T-cell (primary cell): ENCODE results near the gene TBX4. TPM values are rescaled to one million over a fixed set of nuclear protein-coding genes. Genes with fewer than 3 reads are reported as not detected.

Source experiments
- ATAC-seq, 4 experiments: fragments of 200-7000 bp in 3 of 4; fragments of 150-1000 bp in 1 of 4; cut with Tn5 transposase; replicated peaks in 1 of 4; 1 replicate in 3 of 4; 2 replicates in 1 of 4; pipeline ENCODE4 v1.10.0; 2021; ENCODE audit warnings: moderate library complexity in 3 of 4, mild to moderate bottlenecking in 2 of 4, moderate number of reproducible peaks in 1 of 4
- CTCF ChIA-PET, 2 donors: fragments of 300-600 bp; sonication (Branson Sonifier 250); formaldehyde crosslinking; loops; one replicate each; lab custom pipeline; 2022; ENCODE audit warnings: antibody characterized with exemption in 2 of 2; lab: Charles Lee
- POLR2A ChIA-PET, 2 donors: fragments of 300-600 bp; sonication (Branson Sonifier 250); formaldehyde crosslinking; loops; one replicate each; lab custom pipeline; 2022; ENCODE audit warnings: antibody characterized with exemption in 2 of 2; lab: Charles Lee
- DNase-seq, 35 experiments: peaks; one replicate each; pipeline versions ENCODE4 v3.0.0 to v3.0.0-alpha.2; 2013 to 2023
- H3K27ac ChIP-seq: one replicate; pipeline ENCODE4 v1.5.1; 2013; ENCODE audit warnings: low read length
- H3K27me3 ChIP-seq, 2 experiments: replicated peaks in 1 of 2; 1 replicate in 1 of 2; 2 replicates in 1 of 2; pipeline versions ENCODE4 v1.6.1 to v1.7.0; 2013; ENCODE audit warnings: low read length in 1 of 2, mixed read lengths in 1 of 2; ENCODE audit not compliant: control insufficient read depth in 2 of 2, insufficient read depth in 2 of 2; ENCODE audit errors: extremely low read depth in 1 of 2
- H3K36me3 ChIP-seq, 2 donors: 1 replicate in 1 of 2; 2 replicates in 1 of 2; pipeline versions ENCODE4 v1.6.1 to v1.7.0; 2013; ENCODE audit warnings: low read length in 1 of 2; ENCODE audit not compliant: control insufficient read depth in 2 of 2, insufficient read depth in 1 of 2; ENCODE audit errors: extremely low read depth in 1 of 2
- H3K4me1 ChIP-seq, 2 experiments: 1 replicate in 1 of 2; 2 replicates in 1 of 2; pipeline versions ENCODE4 v1.6.1 to v1.7.0; 2013; ENCODE audit warnings: low read length in 2 of 2, mixed read lengths in 1 of 2; ENCODE audit not compliant: insufficient read depth in 2 of 2, control insufficient read depth in 1 of 2; ENCODE audit errors: extremely low read depth in 1 of 2
- H3K4me3 ChIP-seq, 2 donors: 1 replicate in 1 of 2; 2 replicates in 1 of 2; pipeline versions ENCODE4 v1.5.1 to v1.7.0; 2013; ENCODE audit warnings: mild to moderate bottlenecking in 2 of 2, low read length in 1 of 2, moderate library complexity in 1 of 2; ENCODE audit not compliant: control insufficient read depth in 1 of 2; ENCODE audit errors: extremely low read depth in 1 of 2
- H3K9me3 ChIP-seq: 2 replicates; pipeline ENCODE4 v1.7.0; 2013
- H3K27ac Mint-ChIP-seq, 2 donors: one replicate each; pipeline ENCODE4 v1.8.0; 2020 to 2021; ENCODE audit warnings: mild to moderate bottlenecking in 2 of 2, mixed read lengths in 2 of 2
- H3K27me3 Mint-ChIP-seq, 2 donors: one replicate each; pipeline ENCODE4 v1.8.0; 2021 to 2022; ENCODE audit warnings: mixed read lengths in 2 of 2
- H3K36me3 Mint-ChIP-seq: one replicate; pipeline ENCODE4 v1.8.0; 2021; ENCODE audit warnings: mixed read lengths
- H3K4me1 Mint-ChIP-seq, 3 donors: one replicate each; pipeline ENCODE4 v1.8.0; 2020 to 2022; ENCODE audit warnings: mixed read lengths in 3 of 3, mild to moderate bottlenecking in 1 of 3
- H3K4me3 Mint-ChIP-seq, 3 donors: one replicate each; pipeline ENCODE4 v1.8.0; 2020 to 2022; ENCODE audit warnings: mild to moderate bottlenecking in 3 of 3, mixed read lengths in 3 of 3, moderate library complexity in 3 of 3
- H3K9me3 Mint-ChIP-seq, 3 donors: one replicate each; pipeline ENCODE4 v1.8.0; 2020 to 2022; ENCODE audit warnings: mixed read lengths in 3 of 3
- WGBS: methylation state at CpG from one replicate; pipeline ENCODE4 v1.1.5; 2013; ENCODE audit warnings: missing lambda C conversion rate; ENCODE audit not compliant: insufficient coverage; 5-methylcytosine and 5-hydroxymethylcytosine counted together
- total RNA-seq, 35 experiments: library from RNA in 6 of 35; stranded (reverse) in 6 of 35; fragments of 120-200 nt in 1 of 35; gene quantifications; one replicate each; pipeline versions ENCODE4 v1.2.1 to v1.2.4 and lab custom pipeline; 2013 to 2026

TBX4 gene
- total RNA-seq, 5 donors from 2014 or later (not counting 1 experiment from before 2014, with no cell fraction given): not detected

- Mint-ChIP-seq H3K27me3 (peaks cover 53 to 72% of the 10 kb centered on the region in 2 donors), H3K9me3 (no peaks in the 10 kb centered on the region), H3K36me3 (no peaks in the 10 kb centered on the region), H3K27ac (no peak overlapping the region), H3K4me3 (peak overlapping the region in 1 of 3 donors; percentile 68), H3K4me1 (peaks cover 21 to 33% (median 22%) of the 10 kb centered on the region in 3 donors)
- DNase-seq: no peak
- POLR2A ChIA-PET: no interaction called here
- Histone ChIP-seq H3K4me1 (peaks cover 10 to 15% of the 10 kb centered on the region in 2 experiments), H3K36me3 (no peaks in the 10 kb centered on the region), H3K27me3 (peaks cover 14 to 71% of the 10 kb centered on the region in 2 experiments), H3K27ac (no peak overlapping the region), H3K4me3 (no peak overlapping the region), H3K9me3 (no peaks in the 10 kb centered on the region)
- CTCF ChIA-PET: no interaction called here
- no peak for ATAC-seq
- 92% methylated on average over 5 of the region's 12 CpGs for WGBS
These were observed 11.3 kb downstream of the TBX4 start for GRCh38 chr17:61463316-61464129.

- ATAC-seq: no peak
- no peaks in the 10 kb centered on the region for H3K9me3 ChIP-seq
- no peak overlapping the region for H3K27ac ChIP-seq
- WGBS: 86% methylated on average over 20 of the region's 21 CpGs
- peaks cover 10 to 15% of the 10 kb centered on the region in 2 experiments for H3K4me1 ChIP-seq
- no peaks in the 10 kb centered on the region for H3K36me3 ChIP-seq
- no peak for DNase-seq
- CTCF ChIA-PET: no interaction called here
- Mint-ChIP-seq H3K9me3 (no peaks in the 10 kb centered on the region), H3K4me3 (no peak overlapping the region), H3K27me3 (peaks cover 46 to 65% of the 10 kb centered on the region in 2 donors), H3K27ac (no peak overlapping the region), H3K36me3 (no peaks in the 10 kb centered on the region), H3K4me1 (peaks cover 20 to 30% (median 22%) of the 10 kb centered on the region in 3 donors)
- H3K4me3 ChIP-seq: no peak overlapping the region
- POLR2A ChIA-PET: interaction anchor here in 1 of 2 donors (0.6 kb wide), 1 partner anchor 257 kb away, joined by 4 read pairs; no protein-coding TSS in a partner anchor
- peaks cover 10 to 74% of the 10 kb centered on the region in 2 experiments for H3K27me3 ChIP-seq
These were observed 12.1 kb downstream of the TBX4 start for GRCh38 chr17:61464130-61464842.

DNA sequence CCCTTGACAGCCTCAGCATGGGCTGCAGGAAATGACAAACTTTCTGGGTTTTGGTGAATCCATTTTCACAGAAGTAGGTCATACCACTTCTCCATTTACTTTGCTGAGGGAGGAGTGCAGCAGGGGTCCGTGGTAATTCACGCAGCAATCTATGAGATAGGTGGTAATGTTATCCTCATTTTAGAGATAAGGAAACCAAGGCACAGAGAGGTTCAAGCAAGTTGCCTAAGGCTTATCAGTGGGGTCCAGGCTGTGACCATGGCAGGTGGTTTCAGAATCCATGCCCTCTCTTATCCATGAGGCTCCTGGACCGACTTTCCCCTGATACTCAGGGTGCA, 12.6 kb downstream of the TBX4 start:
- Mint-ChIP-seq H3K9me3 (no peaks in the 10 kb centered on the region), H3K27ac (no peak overlapping the region), H3K36me3 (no peaks in the 10 kb centered on the region), H3K4me1 (peaks cover 20 to 30% (median 22%) of the 10 kb centered on the region in 3 donors), H3K4me3 (no peak overlapping the region), H3K27me3 (peaks cover 40 to 60% of the 10 kb centered on the region in 2 donors)
- Histone ChIP-seq H3K36me3 (no peaks in the 10 kb centered on the region), H3K4me1 (peaks cover 10 to 15% of the 10 kb centered on the region in 2 experiments), H3K27me3 (peaks cover 6 to 73% of the 10 kb centered on the region in 2 experiments), H3K4me3 (no peak overlapping the region), H3K9me3 (no peaks in the 10 kb centered on the region), H3K27ac (no peak overlapping the region)
- CTCF ChIA-PET: no interaction called here
- POLR2A ChIA-PET: interaction anchor here in 1 of 2 donors (0.6 kb wide), 1 partner anchor 256 kb away, joined by 4 read pairs; no protein-coding TSS in a partner anchor
- ATAC-seq: no peak
- no CpG with 5 or more reads among the region's 3 CpGs for WGBS
- DNase-seq: no peak

GRCh38 chr17:61465550-61466237, 13.5 kb downstream of the TBX4 start:
- H3K9me3 ChIP-seq: no peaks in the 10 kb centered on the region
- H3K4me3 ChIP-seq: no peak overlapping the region
- Mint-ChIP-seq H3K4me1 (peaks cover 18 to 25% (median 19%) of the 10 kb centered on the region in 3 donors), H3K4me3 (no peak overlapping the region), H3K9me3 (no peaks in the 10 kb centered on the region), H3K27me3 (peaks cover 31 to 55% of the 10 kb centered on the region in 2 donors), H3K27ac (no peak overlapping the region), H3K36me3 (no peaks in the 10 kb centered on the region)
- POLR2A ChIA-PET: no interaction called here
- CTCF ChIA-PET: no interaction called here
- peaks cover 0 to 73% of the 10 kb centered on the region in 2 experiments for H3K27me3 ChIP-seq
- ATAC-seq (no peak), DNase-seq (no peak)
- peaks cover 8 to 15% of the 10 kb centered on the region in 2 experiments for H3K4me1 ChIP-seq
- no peaks in the 10 kb centered on the region for H3K36me3 ChIP-seq
- H3K27ac ChIP-seq: no peak overlapping the region
- WGBS: 84% methylated on average over 16 of the region's 17 CpGs

DNA sequence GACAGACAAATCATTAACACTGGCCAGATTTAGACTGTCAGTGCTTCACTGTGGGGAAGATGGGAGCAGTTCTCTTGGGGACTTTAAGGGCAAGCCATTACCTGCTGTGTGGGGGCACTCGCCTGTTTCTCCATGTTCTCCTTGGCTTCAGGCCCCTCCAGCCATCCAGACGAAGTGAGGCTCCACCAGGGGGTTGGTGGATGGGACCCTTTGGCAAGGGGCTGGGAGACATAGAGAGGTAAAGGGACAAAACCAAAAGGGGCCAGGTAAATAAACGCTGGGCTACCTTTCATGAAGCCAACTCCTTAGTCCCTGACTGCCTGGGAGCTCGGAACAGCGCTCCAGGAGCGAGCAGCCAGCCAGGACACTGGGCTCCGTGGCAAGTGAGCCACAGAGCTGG, 14.0 kb downstream of the TBX4 start:
- Histone ChIP-seq H3K36me3 (no peaks in the 10 kb centered on the region), H3K4me3 (no peak overlapping the region), H3K27me3 (peaks cover 0 to 73% of the 10 kb centered on the region in 2 experiments), H3K9me3 (no peaks in the 10 kb centered on the region), H3K27ac (no peak overlapping the region), H3K4me1 (peaks cover 4 to 13% of the 10 kb centered on the region in 2 experiments)
- Mint-ChIP-seq H3K9me3 (no peaks in the 10 kb centered on the region), H3K36me3 (no peaks in the 10 kb centered on the region), H3K4me1 (peaks cover 13 to 20% (median 14%) of the 10 kb centered on the region in 3 donors), H3K4me3 (no peak overlapping the region), H3K27ac (no peak overlapping the region), H3K27me3 (peaks cover 29 to 49% of the 10 kb centered on the region in 2 donors)
- DNase-seq: no peak
- WGBS: 72% methylated on average over 5 of the region's 7 CpGs
- ATAC-seq: no peak
- ChIA-PET CTCF (no interaction called here), POLR2A (no interaction called here)
